ENCODE results near the gene NDEL1.

- TF ChIP-seq CTCF (IDR thresholded peaks at IDR 0.05) = no peak
- TF ChIP-seq POLR2A (IDR thresholded peaks at IDR 0.05) = no peak
Observed at GRCh38 chr17:8441690-8442089, 6.0 kb downstream of the NDEL1 start.

Data from right lobe of liver (tissue), 4 donors.